ENCODE results near the gene RDX. TPM values are rescaled to one million over a fixed set of nuclear protein-coding genes. Genes with fewer than 3 reads are reported as not detected.

The RDX gene
- total RNA-seq, 4 donors from 2014 or later = 75.7 to 114 (median 106) TPM

DNA sequence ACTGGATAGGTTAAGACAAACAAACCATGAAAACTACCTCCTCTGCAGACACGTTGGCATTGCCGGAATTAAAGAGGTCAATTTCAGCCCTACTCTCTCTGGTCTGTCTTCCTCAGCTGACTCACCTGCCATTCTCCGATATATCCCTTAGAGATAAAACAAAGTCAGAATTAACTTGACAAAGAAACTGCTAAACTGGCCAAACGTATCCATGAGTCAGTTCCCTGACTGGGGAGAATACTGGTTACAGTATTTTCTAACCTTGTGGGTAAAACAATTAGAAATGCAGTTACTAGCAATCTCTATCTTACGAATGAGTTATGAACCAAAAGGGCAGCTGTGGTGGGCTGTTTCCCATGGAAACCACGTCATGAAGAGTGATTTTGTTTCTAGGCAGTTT, 96.2 kb downstream of the RDX start:
- no peaks in the 10 kb centered on the region for H3K9me3 ChIP-seq
- 66 to 73% methylated on average over 6 of the region's 6 CpGs for WGBS, 2 donors (ENCODE audit: low coverage in 1 of 2)
- H3K27me3 ChIP-seq = no peaks in the 10 kb centered on the region
- no peak for TF ChIP-seq POLR2AphosphoS5 (IDR thresholded peaks at IDR 0.05)
- TF ChIP-seq CTCF (IDR thresholded peaks at IDR 0.05) = no peak
- TF ChIP-seq EP300 (IDR thresholded peaks at IDR 0.05) = no peak
- no peak for TF ChIP-seq POLR2A (IDR thresholded peaks at IDR 0.05)
- H3K4me1 ChIP-seq = no peaks in the 10 kb centered on the region
- no peaks in the 10 kb centered on the region for H3K36me3 ChIP-seq
- H3K4me3 ChIP-seq = no peak overlapping the region
- ATAC-seq = no peak
- H3K27ac ChIP-seq = no peak overlapping the region

DNA sequence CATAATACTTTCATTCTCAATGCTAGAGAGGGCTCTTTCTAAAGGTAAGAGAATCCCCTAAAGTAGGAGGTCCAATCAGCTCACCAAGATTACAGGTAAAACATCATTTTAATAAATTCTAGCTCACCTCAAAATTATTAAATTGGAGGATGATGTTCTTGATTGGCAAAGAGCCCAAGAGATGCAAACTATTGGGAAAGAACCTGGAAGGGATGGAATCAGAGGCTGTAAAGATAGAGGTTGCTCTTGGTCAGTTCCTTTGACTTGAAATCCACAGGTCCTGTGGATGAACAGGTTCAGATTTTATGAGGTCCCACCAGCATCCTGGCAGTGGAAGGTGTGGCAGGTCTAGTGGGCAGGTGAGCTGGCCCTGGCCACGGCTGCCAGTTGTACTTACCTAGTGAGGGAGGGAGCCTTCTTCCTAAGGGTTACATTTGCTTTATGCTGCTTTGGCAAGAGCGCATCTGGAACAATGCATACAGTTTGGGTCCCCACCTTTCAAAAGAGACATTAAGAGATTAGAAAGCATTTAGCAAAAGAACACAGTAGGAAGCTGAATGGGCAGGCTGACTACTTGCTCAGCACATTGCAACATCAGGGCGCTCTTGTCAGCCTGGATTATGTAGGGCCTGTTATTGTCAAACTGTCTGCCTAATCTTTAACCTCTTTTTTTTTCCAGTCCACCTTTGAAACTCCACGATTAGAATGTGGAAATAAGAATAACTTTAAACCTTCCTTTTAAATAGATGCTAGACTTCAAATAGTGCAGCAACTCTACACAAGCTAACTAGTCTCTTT, 97.0 kb downstream of the RDX start:
- Histone ChIP-seq H3K4me1 (no peaks in the 10 kb centered on the region), H3K27me3 (no peaks in the 10 kb centered on the region), H3K4me3 (no peak overlapping the region), H3K9me3 (no peaks in the 10 kb centered on the region), H3K27ac (no peak overlapping the region), H3K36me3 (no peaks in the 10 kb centered on the region)
- ATAC-seq = no peak
- TF ChIP-seq EP300 (IDR thresholded peaks at IDR 0.05) (no peak), POLR2AphosphoS5 (IDR thresholded peaks at IDR 0.05) (no peak), CTCF (IDR thresholded peaks at IDR 0.05) (no peak), POLR2A (IDR thresholded peaks at IDR 0.05) (no peak)
- WGBS, 2 donors (ENCODE audit: low coverage in 1 of 2) = 64 to 73% methylated on average over 4 of the region's 4 CpGs

DNA sequence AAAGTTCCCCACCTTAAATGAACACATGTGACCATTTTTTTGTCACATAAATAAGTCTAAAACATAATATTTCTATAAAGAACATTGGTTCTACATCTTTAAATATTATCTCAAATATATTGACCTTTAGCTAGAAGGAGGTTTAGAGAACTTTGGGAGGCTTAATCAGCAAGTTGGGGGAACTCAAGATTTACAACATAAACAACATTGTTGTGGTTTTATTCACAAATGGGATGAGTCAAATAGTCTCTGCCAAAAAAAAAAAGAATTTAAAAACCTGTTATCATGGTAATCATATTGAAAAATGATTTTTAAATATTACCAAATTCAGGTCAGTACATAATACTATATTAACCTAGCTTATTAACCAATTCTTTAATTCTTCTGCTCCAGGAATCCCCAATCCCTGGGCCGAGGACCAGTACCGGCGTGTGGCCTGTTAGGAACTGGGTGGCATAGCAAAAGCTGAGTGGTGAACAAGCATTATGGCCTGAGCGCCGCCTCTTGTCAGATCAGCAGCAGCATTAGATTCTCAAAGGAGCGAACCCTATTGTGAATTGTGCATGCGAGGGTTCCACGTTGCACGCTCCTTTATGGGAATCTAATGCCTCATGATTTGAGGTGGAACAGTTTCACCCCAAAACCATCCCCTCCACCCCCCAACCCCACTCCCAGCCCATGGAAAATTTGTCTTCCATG, 98.2 kb downstream of the RDX start:
- no peak overlapping the region for H3K4me3 ChIP-seq
- H3K4me1 ChIP-seq = no peaks in the 10 kb centered on the region
- no peaks in the 10 kb centered on the region for H3K36me3 ChIP-seq
- ATAC-seq = no peak
- no peaks in the 10 kb centered on the region for H3K27me3 ChIP-seq
- 93 to 95% methylated on average over 6 to 9 of the region's 9 CpGs for WGBS, 2 donors (ENCODE audit: low coverage in 1 of 2)
- no peaks in the 10 kb centered on the region for H3K9me3 ChIP-seq
- no peak overlapping the region for H3K27ac ChIP-seq
- TF ChIP-seq POLR2A (IDR thresholded peaks at IDR 0.05) (no peak), POLR2AphosphoS5 (IDR thresholded peaks at IDR 0.05) (no peak), EP300 (IDR thresholded peaks at IDR 0.05) (no peak), CTCF (IDR thresholded peaks at IDR 0.05) (no peak)

DNA sequence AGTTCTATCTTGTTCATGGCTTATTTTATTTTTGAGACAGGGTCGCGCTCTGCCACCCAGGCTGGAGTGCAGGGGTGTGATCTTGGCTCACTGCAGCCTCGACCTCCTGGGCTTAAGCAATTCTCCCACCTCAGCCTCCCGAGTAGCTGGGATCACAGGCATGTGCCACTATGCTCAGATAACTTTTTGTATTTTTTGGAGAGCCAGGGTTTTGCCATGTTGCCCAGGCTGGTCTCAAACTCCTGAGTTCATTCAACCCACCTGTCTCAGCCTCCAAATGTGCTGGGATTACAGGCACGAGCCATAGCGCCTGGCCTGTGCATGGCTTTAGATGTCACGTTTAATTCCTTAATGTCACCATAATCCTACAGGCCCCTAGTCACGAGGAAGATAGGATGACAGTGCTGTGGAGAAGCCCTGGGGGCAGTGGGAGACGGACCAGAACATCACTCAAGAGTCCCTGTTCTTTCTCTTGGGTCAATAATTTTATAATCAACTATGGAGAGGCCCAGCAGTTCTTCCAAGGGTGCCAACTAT, 99.5 kb downstream of the RDX start:
- no peak overlapping the region for H3K4me3 ChIP-seq
- H3K4me1 ChIP-seq = no peaks in the 10 kb centered on the region
- no peaks in the 10 kb centered on the region for H3K9me3 ChIP-seq
- no peak overlapping the region for H3K27ac ChIP-seq
- 75 to 100% methylated on average over 1 to 8 of the region's 9 CpGs for WGBS, 2 donors (ENCODE audit: low coverage in 1 of 2)
- ATAC-seq = no peak
- no peaks in the 10 kb centered on the region for H3K36me3 ChIP-seq
- TF ChIP-seq EP300 (IDR thresholded peaks at IDR 0.05) (no peak), POLR2AphosphoS5 (IDR thresholded peaks at IDR 0.05) (no peak), CTCF (IDR thresholded peaks at IDR 0.05) (no peak), POLR2A (IDR thresholded peaks at IDR 0.05) (no peak)
- no peaks in the 10 kb centered on the region for H3K27me3 ChIP-seq
